SK-N-SH treated with all-trans-retinoic acid at 6 μM for 48 hours (cell line): ENCODE data around the gene BLNK.

Experiments
- ATAC-seq: fragments of 200-7000 bp; cut with Tn5 transposase; 3 replicates; pipeline ENCODE4 v1.9.1; 2020; ENCODE audit warnings: mild to moderate bottlenecking, moderate library complexity
- ARNTL ChIP-seq: fragments of 450-650 bp; formaldehyde crosslinking; IDR thresholded peaks from 2 replicates; pipeline ENCODE4 v1.5.0; 2020; ENCODE audit warnings: low read depth, mild to moderate bottlenecking, moderate library complexity, borderline replicate concordance
- BACH2 ChIP-seq: fragments of 250-450 bp; sonication (Bioruptor Pico); IDR thresholded peaks from 2 replicates; pipeline ENCODE4 v1.9.0; 2021; ENCODE audit warnings: mild to moderate bottlenecking, borderline replicate concordance
- CSRNP3 ChIP-seq: fragments of 250-450 bp; sonication (Bioruptor Pico); IDR thresholded peaks from 2 replicates; pipeline ENCODE4 v1.5.1; 2021; ENCODE audit warnings: mild to moderate bottlenecking, moderate library complexity
- ISL1 ChIP-seq: fragments of 250-450 bp; sonication (Bioruptor Pico); IDR thresholded peaks from 2 replicates; pipeline ENCODE4 v2.1.2; 2022; ENCODE audit warnings: mild to moderate bottlenecking, moderate library complexity
- OSR1 ChIP-seq: fragments of 250-450 bp; sonication (Bioruptor Pico); IDR thresholded peaks from 2 replicates; pipeline ENCODE4 v1.8.0; 2022; ENCODE audit warnings: moderate library complexity, mild to moderate bottlenecking, inconsistent platforms
- PPARA ChIP-seq: fragments of 250-450 bp; sonication (Bioruptor Pico); IDR thresholded peaks from 2 replicates; pipeline ENCODE4 v1.5.0; 2020; ENCODE audit warnings: mild to moderate bottlenecking, borderline replicate concordance
- RARB ChIP-seq: fragments of 250-450 bp; sonication (Bioruptor Pico); IDR thresholded peaks from 2 replicates; pipeline ENCODE4 v1.8.0; 2021; ENCODE audit warnings: mild to moderate bottlenecking, moderate library complexity
- SNAI2 ChIP-seq: fragments of 250-450 bp; sonication (Bioruptor Pico); IDR thresholded peaks from 2 replicates; pipeline ENCODE4 v1.5.0; 2020; ENCODE audit warnings: mild to moderate bottlenecking, moderate library complexity
- TOX ChIP-seq: fragments of 250-450 bp; sonication (Bioruptor Pico); IDR thresholded peaks from 2 replicates; pipeline ENCODE4 v1.8.0; 2021; ENCODE audit warnings: mild to moderate bottlenecking, moderate library complexity, borderline replicate concordance
- ZC3H10 ChIP-seq: fragments of 250-450 bp; sonication (Bioruptor Pico); IDR thresholded peaks from 2 replicates; pipeline ENCODE4 v1.5.1; 2021; ENCODE audit warnings: mild to moderate bottlenecking, moderate library complexity
- ZFP3 ChIP-seq: fragments of 250-450 bp; sonication (Bioruptor Pico); IDR thresholded peaks from 2 replicates; pipeline ENCODE4 v1.5.0; 2020; ENCODE audit warnings: mild to moderate bottlenecking, moderate library complexity
- ZFP30 ChIP-seq: fragments of 450-650 bp; formaldehyde crosslinking; IDR thresholded peaks from 2 replicates; pipeline ENCODE4 v1.5.0; 2022; ENCODE audit warnings: mild to moderate bottlenecking, moderate library complexity
- ZNF70 ChIP-seq: fragments of 450-650 bp; formaldehyde crosslinking; IDR thresholded peaks from 2 replicates; pipeline ENCODE4 v1.5.0; 2020; ENCODE audit warnings: mild to moderate bottlenecking, moderate library complexity
- ZNF8 ChIP-seq: fragments of 450-650 bp; formaldehyde crosslinking; IDR thresholded peaks from 2 replicates; pipeline ENCODE4 v1.5.0; 2020; ENCODE audit warnings: mild to moderate bottlenecking, moderate library complexity
- TF ChIP-seq, protein P1 (sequence below): fragments of 250-450 bp; sonication (Bioruptor Pico); IDR thresholded peaks from 2 replicates; pipeline ENCODE4 v1.8.0; 2020; ENCODE audit warnings: mild to moderate bottlenecking, moderate library complexity, borderline replicate concordance
- TF ChIP-seq, protein P2 (sequence below): fragments of 250-450 bp; sonication (Bioruptor Pico); IDR thresholded peaks from 2 replicates; pipeline ENCODE4 v1.8.0; 2021; ENCODE audit warnings: low read depth, mild to moderate bottlenecking, moderate library complexity, borderline replicate concordance
- TF ChIP-seq, protein P3 (sequence below): fragments of 250-450 bp; sonication (Bioruptor Pico); IDR thresholded peaks from 2 replicates; pipeline ENCODE4 v1.5.1; 2020; ENCODE audit warnings: low read depth, mild to moderate bottlenecking, moderate library complexity
- TF ChIP-seq, protein P4 (sequence below): fragments of 250-450 bp; sonication (Bioruptor Pico); IDR thresholded peaks from 2 replicates; pipeline ENCODE4 v1.5.0; 2020; ENCODE audit warnings: mild to moderate bottlenecking, moderate library complexity

Gene BLNK

GRCh38 chr10:96242822-96243221 lies 28.5 kb downstream of the BLNK start:
- no peak for ATAC-seq
- no peak for TF ChIP-seq RARB
- TF ChIP-seq OSR1 (CRISPR knock-in tag) = no peak
- no peak for TF ChIP-seq SNAI2
- no peak for TF ChIP-seq CSRNP3 (CRISPR knock-in tag)
- no peak for TF ChIP-seq PPARA (CRISPR knock-in tag)
- TF ChIP-seq TOX = no peak
- TF ChIP-seq, protein P1, sequence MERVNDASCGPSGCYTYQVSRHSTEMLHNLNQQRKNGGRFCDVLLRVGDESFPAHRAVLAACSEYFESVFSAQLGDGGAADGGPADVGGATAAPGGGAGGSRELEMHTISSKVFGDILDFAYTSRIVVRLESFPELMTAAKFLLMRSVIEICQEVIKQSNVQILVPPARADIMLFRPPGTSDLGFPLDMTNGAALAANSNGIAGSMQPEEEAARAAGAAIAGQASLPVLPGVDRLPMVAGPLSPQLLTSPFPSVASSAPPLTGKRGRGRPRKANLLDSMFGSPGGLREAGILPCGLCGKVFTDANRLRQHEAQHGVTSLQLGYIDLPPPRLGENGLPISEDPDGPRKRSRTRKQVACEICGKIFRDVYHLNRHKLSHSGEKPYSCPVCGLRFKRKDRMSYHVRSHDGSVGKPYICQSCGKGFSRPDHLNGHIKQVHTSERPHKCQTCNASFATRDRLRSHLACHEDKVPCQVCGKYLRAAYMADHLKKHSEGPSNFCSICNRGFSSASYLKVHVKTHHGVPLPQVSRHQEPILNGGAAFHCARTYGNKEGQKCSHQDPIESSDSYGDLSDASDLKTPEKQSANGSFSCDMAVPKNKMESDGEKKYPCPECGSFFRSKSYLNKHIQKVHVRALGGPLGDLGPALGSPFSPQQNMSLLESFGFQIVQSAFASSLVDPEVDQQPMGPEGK (CRISPR knock-in tag) = no peak
- TF ChIP-seq, protein P2, sequence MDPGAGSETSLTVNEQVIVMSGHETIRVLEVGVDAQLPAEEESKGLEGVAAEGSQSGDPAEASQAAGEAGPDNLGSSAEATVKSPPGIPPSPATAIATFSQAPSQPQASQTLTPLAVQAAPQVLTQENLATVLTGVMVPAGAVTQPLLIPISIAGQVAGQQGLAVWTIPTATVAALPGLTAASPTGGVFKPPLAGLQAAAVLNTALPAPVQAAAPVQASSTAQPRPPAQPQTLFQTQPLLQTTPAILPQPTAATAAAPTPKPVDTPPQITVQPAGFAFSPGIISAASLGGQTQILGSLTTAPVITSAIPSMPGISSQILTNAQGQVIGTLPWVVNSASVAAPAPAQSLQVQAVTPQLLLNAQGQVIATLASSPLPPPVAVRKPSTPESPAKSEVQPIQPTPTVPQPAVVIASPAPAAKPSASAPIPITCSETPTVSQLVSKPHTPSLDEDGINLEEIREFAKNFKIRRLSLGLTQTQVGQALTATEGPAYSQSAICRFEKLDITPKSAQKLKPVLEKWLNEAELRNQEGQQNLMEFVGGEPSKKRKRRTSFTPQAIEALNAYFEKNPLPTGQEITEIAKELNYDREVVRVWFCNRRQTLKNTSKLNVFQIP = no peak
- no peak for TF ChIP-seq ZFP3
- TF ChIP-seq, protein P3, sequence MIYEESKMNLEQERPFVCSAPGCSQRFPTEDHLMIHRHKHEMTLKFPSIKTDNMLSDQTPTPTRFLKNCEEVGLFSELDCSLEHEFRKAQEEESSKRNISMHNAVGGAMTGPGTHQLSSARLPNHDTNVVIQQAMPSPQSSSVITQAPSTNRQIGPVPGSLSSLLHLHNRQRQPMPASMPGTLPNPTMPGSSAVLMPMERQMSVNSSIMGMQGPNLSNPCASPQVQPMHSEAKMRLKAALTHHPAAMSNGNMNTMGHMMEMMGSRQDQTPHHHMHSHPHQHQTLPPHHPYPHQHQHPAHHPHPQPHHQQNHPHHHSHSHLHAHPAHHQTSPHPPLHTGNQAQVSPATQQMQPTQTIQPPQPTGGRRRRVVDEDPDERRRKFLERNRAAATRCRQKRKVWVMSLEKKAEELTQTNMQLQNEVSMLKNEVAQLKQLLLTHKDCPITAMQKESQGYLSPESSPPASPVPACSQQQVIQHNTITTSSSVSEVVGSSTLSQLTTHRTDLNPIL (CRISPR knock-in tag) = no peak
- TF ChIP-seq, all 23 proteins: peak for 0

DNA sequence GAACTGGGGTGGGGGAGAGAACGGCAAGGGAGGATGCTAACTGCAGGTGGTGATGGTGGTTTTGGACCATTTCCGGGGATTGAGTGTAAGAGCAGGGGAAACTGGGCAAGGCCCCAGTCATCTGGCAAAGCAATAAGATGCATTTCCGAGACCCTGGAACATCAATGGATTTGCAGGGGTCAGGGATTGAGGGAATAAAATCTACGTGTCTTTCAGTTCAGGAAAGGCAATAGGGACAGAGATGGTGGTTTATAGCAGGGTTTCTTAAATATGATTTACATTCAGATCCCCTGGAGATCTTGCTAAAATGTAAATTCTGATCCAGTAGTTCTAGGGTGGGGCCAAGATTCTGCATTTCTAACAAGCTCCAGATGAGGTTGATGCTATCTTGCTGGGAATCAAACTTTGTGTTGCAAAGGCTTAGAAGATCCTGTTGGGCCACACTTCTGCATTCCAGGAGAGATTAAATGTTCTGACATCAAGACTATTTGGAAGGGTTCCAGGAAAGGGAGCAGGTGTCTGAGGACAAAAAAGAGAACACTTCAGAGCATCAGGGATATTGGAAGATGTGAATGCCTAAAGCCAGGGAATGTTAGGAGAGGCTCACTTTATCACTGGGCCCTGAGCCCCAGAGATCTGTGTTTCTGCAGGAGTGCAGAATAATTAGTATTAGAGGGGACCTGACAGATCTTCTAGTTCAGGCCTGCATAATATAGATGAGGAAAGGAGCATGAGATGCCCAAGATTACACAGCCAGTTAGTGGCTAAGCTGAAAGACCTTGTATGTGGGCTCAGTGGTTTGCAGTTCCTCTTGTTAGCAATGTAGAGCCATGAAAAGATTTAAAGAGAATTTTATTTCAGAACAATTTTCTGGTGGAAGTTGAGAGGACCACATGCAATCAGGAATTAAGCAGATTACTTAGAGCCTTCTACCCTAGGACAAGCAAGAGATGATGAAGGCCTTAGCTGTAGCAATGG lies 32.4 kb downstream of the BLNK start:
- no peak for TF ChIP-seq RARB
- TF ChIP-seq, all 23 proteins: peak for 0

GRCh38 chr10:96236876-96237275 lies 34.5 kb downstream of the BLNK start:
- TF ChIP-seq ZFP30 (CRISPR knock-in tag) = no peak
- no peak for TF ChIP-seq ZNF70
- TF ChIP-seq PPARA (CRISPR knock-in tag) = no peak
- TF ChIP-seq, protein P1 (CRISPR knock-in tag) = no peak
- no peak for TF ChIP-seq ARNTL (CRISPR knock-in tag)
- TF ChIP-seq, protein P4, sequence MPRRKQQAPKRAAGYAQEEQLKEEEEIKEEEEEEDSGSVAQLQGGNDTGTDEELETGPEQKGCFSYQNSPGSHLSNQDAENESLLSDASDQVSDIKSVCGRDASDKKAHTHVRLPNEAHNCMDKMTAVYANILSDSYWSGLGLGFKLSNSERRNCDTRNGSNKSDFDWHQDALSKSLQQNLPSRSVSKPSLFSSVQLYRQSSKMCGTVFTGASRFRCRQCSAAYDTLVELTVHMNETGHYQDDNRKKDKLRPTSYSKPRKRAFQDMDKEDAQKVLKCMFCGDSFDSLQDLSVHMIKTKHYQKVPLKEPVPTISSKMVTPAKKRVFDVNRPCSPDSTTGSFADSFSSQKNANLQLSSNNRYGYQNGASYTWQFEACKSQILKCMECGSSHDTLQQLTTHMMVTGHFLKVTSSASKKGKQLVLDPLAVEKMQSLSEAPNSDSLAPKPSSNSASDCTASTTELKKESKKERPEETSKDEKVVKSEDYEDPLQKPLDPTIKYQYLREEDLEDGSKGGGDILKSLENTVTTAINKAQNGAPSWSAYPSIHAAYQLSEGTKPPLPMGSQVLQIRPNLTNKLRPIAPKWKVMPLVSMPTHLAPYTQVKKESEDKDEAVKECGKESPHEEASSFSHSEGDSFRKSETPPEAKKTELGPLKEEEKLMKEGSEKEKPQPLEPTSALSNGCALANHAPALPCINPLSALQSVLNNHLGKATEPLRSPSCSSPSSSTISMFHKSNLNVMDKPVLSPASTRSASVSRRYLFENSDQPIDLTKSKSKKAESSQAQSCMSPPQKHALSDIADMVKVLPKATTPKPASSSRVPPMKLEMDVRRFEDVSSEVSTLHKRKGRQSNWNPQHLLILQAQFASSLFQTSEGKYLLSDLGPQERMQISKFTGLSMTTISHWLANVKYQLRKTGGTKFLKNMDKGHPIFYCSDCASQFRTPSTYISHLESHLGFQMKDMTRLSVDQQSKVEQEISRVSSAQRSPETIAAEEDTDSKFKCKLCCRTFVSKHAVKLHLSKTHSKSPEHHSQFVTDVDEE (CRISPR knock-in tag) = no peak
- TF ChIP-seq, protein P3 (CRISPR knock-in tag) = no peak
- TF ChIP-seq RARB = no peak
- no peak for TF ChIP-seq ZFP3
- no peak for TF ChIP-seq ZC3H10 (CRISPR knock-in tag)
- TF ChIP-seq ZNF8 (CRISPR knock-in tag) = no peak
- TF ChIP-seq, protein P2 = no peak
- TF ChIP-seq ISL1 (CRISPR knock-in tag) = no peak
- no peak for TF ChIP-seq TOX
- TF ChIP-seq BACH2 (CRISPR knock-in tag) = no peak
- no peak for TF ChIP-seq OSR1 (CRISPR knock-in tag)
- ATAC-seq = no peak

More for the DNA sequence above, 32.4 kb downstream of the BLNK start:
- no peak for ATAC-seq
